Mammary epithelial cell (primary cell): ENCODE data around the gene DERL2.

Experiments used
- EZH2 ChIP-seq: IDR thresholded peaks from 2 replicates; pipeline ENCODE4 v1.6.1; 2012; ENCODE audit warnings: low read length, inconsistent platforms, borderline replicate concordance
- TF ChIP-seq, protein P1 (sequence below), 2 donors: IDR thresholded peaks in 1 of 2; conservative IDR thresholded peaks in 1 of 2; 2 replicates each; pipeline ENCODE4 v1.5.1; 2011 to 2012; ENCODE audit warnings: inconsistent platforms in 2 of 2, low read length in 2 of 2, mild to moderate bottlenecking in 2 of 2, control low read depth in 1 of 2, low read depth in 1 of 2; ENCODE audit not compliant: insufficient read depth in 1 of 2; ENCODE audit errors: extremely low read depth in 1 of 2

DNA sequence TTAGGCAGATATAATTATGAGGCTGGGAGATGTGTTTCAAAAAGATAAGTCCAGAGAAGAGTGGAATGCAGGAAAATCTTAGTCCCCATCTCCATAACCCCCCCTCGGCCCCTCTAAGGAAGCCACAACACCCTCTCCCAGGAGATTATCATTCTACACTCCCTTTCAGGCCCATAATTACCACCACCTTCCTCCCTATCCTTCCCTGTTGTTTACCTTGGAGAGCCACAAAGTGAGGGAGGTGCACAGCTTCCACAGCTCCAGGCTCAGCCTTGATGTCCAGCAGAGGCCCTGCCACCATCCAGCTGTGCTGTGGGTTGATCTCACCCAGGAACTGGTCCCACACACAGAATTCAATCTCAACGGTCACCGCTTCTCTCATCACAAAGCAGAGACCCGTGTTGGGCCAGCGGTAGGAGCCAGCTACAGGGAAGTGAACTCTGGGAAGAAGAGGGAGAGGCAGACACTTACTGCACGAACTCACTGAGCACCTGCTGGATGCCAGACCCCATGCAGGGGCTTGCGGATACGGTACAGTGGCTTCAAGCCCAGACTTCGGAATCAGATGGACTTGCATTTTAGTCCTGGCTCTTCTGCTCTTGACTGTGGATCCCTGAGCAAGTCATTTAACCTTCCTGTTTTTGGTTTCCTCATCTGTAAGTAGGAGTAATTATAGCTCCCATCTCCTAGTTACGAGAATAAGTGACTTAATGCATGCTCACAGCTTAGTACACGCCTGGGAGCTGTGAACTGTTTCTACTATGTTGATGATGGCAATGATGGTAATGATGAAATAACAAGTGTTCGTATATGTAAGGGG is 44.5 kb upstream of the DERL2 start:
- TF ChIP-seq, protein P1, sequence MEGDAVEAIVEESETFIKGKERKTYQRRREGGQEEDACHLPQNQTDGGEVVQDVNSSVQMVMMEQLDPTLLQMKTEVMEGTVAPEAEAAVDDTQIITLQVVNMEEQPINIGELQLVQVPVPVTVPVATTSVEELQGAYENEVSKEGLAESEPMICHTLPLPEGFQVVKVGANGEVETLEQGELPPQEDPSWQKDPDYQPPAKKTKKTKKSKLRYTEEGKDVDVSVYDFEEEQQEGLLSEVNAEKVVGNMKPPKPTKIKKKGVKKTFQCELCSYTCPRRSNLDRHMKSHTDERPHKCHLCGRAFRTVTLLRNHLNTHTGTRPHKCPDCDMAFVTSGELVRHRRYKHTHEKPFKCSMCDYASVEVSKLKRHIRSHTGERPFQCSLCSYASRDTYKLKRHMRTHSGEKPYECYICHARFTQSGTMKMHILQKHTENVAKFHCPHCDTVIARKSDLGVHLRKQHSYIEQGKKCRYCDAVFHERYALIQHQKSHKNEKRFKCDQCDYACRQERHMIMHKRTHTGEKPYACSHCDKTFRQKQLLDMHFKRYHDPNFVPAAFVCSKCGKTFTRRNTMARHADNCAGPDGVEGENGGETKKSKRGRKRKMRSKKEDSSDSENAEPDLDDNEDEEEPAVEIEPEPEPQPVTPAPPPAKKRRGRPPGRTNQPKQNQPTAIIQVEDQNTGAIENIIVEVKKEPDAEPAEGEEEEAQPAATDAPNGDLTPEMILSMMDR (conservative IDR thresholded peaks at IDR 0.05 in 1 of 2, IDR thresholded peaks at IDR 0.05 in 1 of 2; ENCODE audit: extremely low read depth in 1 of 2, insufficient read depth in 1 of 2, low read depth in 1 of 2, low read length in 2 of 2): no peak
- TF ChIP-seq EZH2: no peak
